SU-DHL-6 (cell line): ENCODE measurements around the gene CSF2.

Experiments
- H2AFZ ChIP-seq: fragments of 200-600 bp; sonication (generic); 2 replicates; pipeline ENCODE4 v1.6.1; 2014; ENCODE audit warnings: low read depth, mild to moderate bottlenecking, moderate library complexity, mixed read lengths, antibody characterized with exemption, low read length; ENCODE audit not compliant: severe bottlenecking
- H3F3A ChIP-seq: fragments of 200-600 bp; shearing (Covaris generic); 2 replicates; pipeline ENCODE4 v1.6.0; 2016; ENCODE audit warnings: antibody characterized with exemption, mild to moderate bottlenecking; ENCODE audit not compliant: insufficient read depth
- H3K27ac ChIP-seq: fragments of 200-600 bp; sonication (generic); 2 replicates; pipeline ENCODE4 v1.5.1; 2016; ENCODE audit warnings: low read depth, mild to moderate bottlenecking, low read length, moderate library complexity, mixed read lengths
- H3K27me3 ChIP-seq: fragments of 200-600 bp; sonication (generic), shearing (Covaris generic); 2 replicates; pipeline ENCODE4 v1.6.0; 2014; ENCODE audit warnings: mild to moderate bottlenecking, low read length
- H3K36me3 ChIP-seq: fragments of 200-600 bp; sonication (generic); 2 replicates; pipeline ENCODE4 v1.6.1; 2014; ENCODE audit warnings: mild to moderate bottlenecking, low read length, mixed read lengths
- H3K4me2 ChIP-seq: fragments of 300-600, 200-600 bp; shearing (Covaris generic), sonication (generic); 2 replicates; pipeline ENCODE4 v1.6.0; 2014; ENCODE audit warnings: low read length, low read depth, mild to moderate bottlenecking; ENCODE audit not compliant: poor library complexity, severe bottlenecking
- H3K4me3 ChIP-seq: fragments of 200-600 bp; sonication (generic); 2 replicates; pipeline ENCODE4 v1.5.1; 2014; ENCODE audit warnings: antibody characterized with exemption, low read length, mild to moderate bottlenecking, mixed read lengths; ENCODE audit not compliant: insufficient read depth, poor library complexity, severe bottlenecking
- H3K79me2 ChIP-seq: fragments of 200-600 bp; sonication (generic); 2 replicates; pipeline ENCODE4 v1.6.1; 2014; ENCODE audit warnings: mild to moderate bottlenecking, low read length, moderate library complexity; ENCODE audit not compliant: insufficient read depth
- H3K9ac ChIP-seq: fragments of 200-600 bp; sonication (generic); 2 replicates; pipeline ENCODE4 v1.7.0; 2014; ENCODE audit warnings: mild to moderate bottlenecking, low read length
- H3K9me2 ChIP-seq: fragments of 200-600 bp; sonication (generic); replicated peaks from 2 replicates; pipeline ENCODE4 v1.6.1; 2014; ENCODE audit warnings: low read length; ENCODE audit not compliant: insufficient read depth
- H3K9me3 ChIP-seq: fragments of 200-600 bp; sonication (generic); 2 replicates; pipeline ENCODE4 v1.6.1; 2014; ENCODE audit warnings: low read length, mixed read lengths; ENCODE audit not compliant: insufficient read depth
- H4K20me1 ChIP-seq: fragments of 200-600 bp; sonication (generic); 2 replicates; pipeline ENCODE4 v1.6.1; 2014; ENCODE audit warnings: low read depth, mild to moderate bottlenecking, antibody characterized with exemption, low read length, moderate library complexity, mixed read lengths
- CTCF ChIP-seq: fragments of 200-600 bp; sonication (generic); IDR thresholded peaks from one replicate; pipeline ENCODE4 v1.5.1; 2017; ENCODE audit warnings: antibody characterized with exemption, mild to moderate bottlenecking, low read length, moderate library complexity; ENCODE audit not compliant: insufficient read depth, poor library complexity, severe bottlenecking
- EZH2phosphoT487 ChIP-seq: fragments of 200-600 bp; sonication (generic), shearing (Covaris generic); conservative IDR thresholded peaks from 2 replicates; pipeline ENCODE4 v1.6.1; 2018; ENCODE audit warnings: mild to moderate bottlenecking, antibody characterized with exemption, low read length, moderate library complexity, mixed read lengths

Gene CSF2

GRCh38 chr5:132067941-132068808 is 5.4 kb upstream of the CSF2 start:
- Histone ChIP-seq H3K79me2 (no peaks in the 10 kb centered on the region), H3K4me3 (no peak overlapping the region), H4K20me1 (no peaks in the 10 kb centered on the region), H3K27ac (no peak overlapping the region), H3F3A (no peaks in the 10 kb centered on the region), H3K9me3 (no peaks in the 10 kb centered on the region), H3K36me3 (no peaks in the 10 kb centered on the region), H3K9me2 (no peaks in the 10 kb centered on the region), H3K27me3 (no peaks in the 10 kb centered on the region), H3K4me2 (no peak overlapping the region), H2AFZ (no peak overlapping the region), H3K9ac (no peak overlapping the region)
- TF ChIP-seq EZH2phosphoT487 (no peak), CTCF (no peak)

- TF ChIP-seq EZH2phosphoT487 (no peak), CTCF (no peak)
- Histone ChIP-seq H3K79me2 (no peaks in the 10 kb centered on the region), H3K4me3 (no peak overlapping the region), H3K36me3 (no peaks in the 10 kb centered on the region), H4K20me1 (no peaks in the 10 kb centered on the region), H3F3A (no peaks in the 10 kb centered on the region), H3K9me2 (no peaks in the 10 kb centered on the region), H3K9ac (no peak overlapping the region), H3K4me2 (no peak overlapping the region), H3K27me3 (no peaks in the 10 kb centered on the region), H3K27ac (no peak overlapping the region), H2AFZ (no peak overlapping the region), H3K9me3 (no peaks in the 10 kb centered on the region)
Measured at GRCh38 chr5:132069561-132069960, 4.0 kb upstream of the CSF2 start.

- Histone ChIP-seq H4K20me1 (no peaks in the 10 kb centered on the region), H3K4me3 (no peak overlapping the region), H3K79me2 (no peaks in the 10 kb centered on the region), H2AFZ (no peak overlapping the region), H3K9me2 (no peaks in the 10 kb centered on the region), H3K36me3 (no peaks in the 10 kb centered on the region), H3F3A (no peaks in the 10 kb centered on the region), H3K27me3 (no peaks in the 10 kb centered on the region), H3K9ac (no peak overlapping the region), H3K27ac (no peak overlapping the region), H3K9me3 (no peaks in the 10 kb centered on the region), H3K4me2 (no peak overlapping the region)
- no peak for TF ChIP-seq CTCF
Measured at GRCh38 chr5:132069994-132070393, 3.6 kb upstream of the CSF2 start.
